ENCODE data around the gene CCNB2.

DNA sequence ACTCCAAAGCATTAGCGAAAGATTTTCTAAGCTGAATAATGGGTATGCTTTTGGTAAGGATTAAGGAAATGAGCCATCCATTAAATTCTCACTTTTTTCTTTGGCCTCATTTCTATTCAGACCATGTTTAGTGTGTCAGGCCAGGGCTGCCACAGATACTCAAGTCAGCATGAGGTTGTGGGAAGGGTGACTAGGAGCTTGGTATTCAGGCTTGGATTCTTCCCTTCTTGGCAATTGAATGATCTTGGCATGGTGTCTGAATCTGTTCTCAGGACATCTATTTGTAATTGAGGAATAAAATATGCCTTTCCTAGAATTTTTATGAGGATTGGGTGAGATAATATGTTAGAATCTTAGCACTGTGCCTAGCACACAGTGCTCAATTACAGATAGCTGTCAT is 11.2 kb downstream of the CCNB2 start:
- TF ChIP-seq, protein P1, sequence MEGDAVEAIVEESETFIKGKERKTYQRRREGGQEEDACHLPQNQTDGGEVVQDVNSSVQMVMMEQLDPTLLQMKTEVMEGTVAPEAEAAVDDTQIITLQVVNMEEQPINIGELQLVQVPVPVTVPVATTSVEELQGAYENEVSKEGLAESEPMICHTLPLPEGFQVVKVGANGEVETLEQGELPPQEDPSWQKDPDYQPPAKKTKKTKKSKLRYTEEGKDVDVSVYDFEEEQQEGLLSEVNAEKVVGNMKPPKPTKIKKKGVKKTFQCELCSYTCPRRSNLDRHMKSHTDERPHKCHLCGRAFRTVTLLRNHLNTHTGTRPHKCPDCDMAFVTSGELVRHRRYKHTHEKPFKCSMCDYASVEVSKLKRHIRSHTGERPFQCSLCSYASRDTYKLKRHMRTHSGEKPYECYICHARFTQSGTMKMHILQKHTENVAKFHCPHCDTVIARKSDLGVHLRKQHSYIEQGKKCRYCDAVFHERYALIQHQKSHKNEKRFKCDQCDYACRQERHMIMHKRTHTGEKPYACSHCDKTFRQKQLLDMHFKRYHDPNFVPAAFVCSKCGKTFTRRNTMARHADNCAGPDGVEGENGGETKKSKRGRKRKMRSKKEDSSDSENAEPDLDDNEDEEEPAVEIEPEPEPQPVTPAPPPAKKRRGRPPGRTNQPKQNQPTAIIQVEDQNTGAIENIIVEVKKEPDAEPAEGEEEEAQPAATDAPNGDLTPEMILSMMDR (IDR thresholded peaks at IDR 0.05; ENCODE audit: low read depth, low read length), result no peak
- TF ChIP-seq EZH2phosphoT487 (IDR thresholded peaks at IDR 0.05; ENCODE audit: low read depth), result no peak
